ENCODE measurements around the gene RIC8B. TPM values are rescaled to one million over a fixed set of nuclear protein-coding genes. Genes with fewer than 3 reads are reported as not detected.

The RIC8B gene
- total and polyA plus RNA-seq, 2 of the 8 experiments (the other 6 are each of a cell fraction or from before 2014, with no cell fraction given), result 8.2 to 25.3 TPM

DNA sequence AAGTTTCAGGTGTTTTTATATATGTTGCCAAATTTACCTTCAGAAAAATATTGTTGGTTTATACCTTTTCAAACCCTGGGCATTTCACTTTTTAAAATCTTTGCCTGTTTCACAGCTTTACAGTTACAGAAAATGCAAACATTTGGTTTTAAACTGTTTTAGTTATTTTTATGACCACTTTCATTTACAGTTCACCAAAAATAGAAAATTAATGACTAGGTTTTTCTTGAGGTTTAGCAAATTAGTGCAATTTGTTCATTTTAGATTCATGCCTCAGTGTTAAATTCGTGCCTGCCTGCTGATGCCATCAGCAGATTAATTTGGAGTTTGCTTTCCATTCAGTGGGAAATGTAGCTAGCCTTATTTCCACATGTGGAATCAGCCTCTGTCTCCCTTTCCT is 45.5 kb downstream of the RIC8B start:
- DNase-seq (ENCODE audit: low read depth in 1 of 2, low spot score in 2 of 2) (no peak), FAIRE-seq (no peak)
- no peak overlapping the region for H2BK120ac ChIP-seq (replicated peaks; ENCODE audit: low read depth, low read length)
- H3K56ac ChIP-seq (replicated peaks; ENCODE audit: insufficient read length, low read depth, low read length), result no peak overlapping the region
- no peaks in the 10 kb centered on the region; a peak in 2 of 4 replicates for H3K79me2 ChIP-seq (ENCODE audit: control insufficient read depth in 1 of 2, insufficient read depth in 2 of 2, low read length in 2 of 2)
- H4K20me1 ChIP-seq (replicated peaks in 1 of 2; ENCODE audit: control insufficient read depth in 1 of 2, insufficient read depth in 2 of 2, low read length in 2 of 2), result no peaks in the 10 kb centered on the region
- H3K9ac ChIP-seq (replicated peaks in 1 of 4; ENCODE audit: extremely low read depth in 1 of 4, low read depth in 3 of 4, low read length in 3 of 4), result no peak overlapping the region
- ChIA-PET POLR2A (ENCODE audit: partially characterized antibody) (interaction anchor here (1.8 kb wide), 1 partner anchor 10 kb away, joined by 6 read pairs; no protein-coding TSS in a partner anchor), CTCF (ENCODE audit: partially characterized antibody) (no interaction called here)
- H4K5ac ChIP-seq (ENCODE audit: insufficient read length, low read depth, low read length), result no peak overlapping the region
- no peaks in the 10 kb centered on the region for H3K9me3 ChIP-seq (ENCODE audit: insufficient read depth in 2 of 2, low read depth in 1 of 2, low read length in 1 of 2)
- H3K4me3 ChIP-seq (ENCODE audit: extremely low read depth in 1 of 4, insufficient read depth in 2 of 4, low read depth in 3 of 4, low read length in 4 of 4), result no peak overlapping the region
- H2AFZ ChIP-seq (ENCODE audit: low read length), result no peak overlapping the region
- no peak overlapping the region for H2BK12ac ChIP-seq (ENCODE audit: low read depth, low read length)
- no peaks in the 10 kb centered on the region for H3K23me2 ChIP-seq (ENCODE audit: low read depth, low read length)
- WGBS, 2 experiments (ENCODE audit: extremely low coverage in 1 of 2, insufficient coverage in 1 of 2, insufficient read length in 1 of 2, insufficient replicate concordance in 2 of 2, low coverage in 1 of 2, low lambda C conversion rate in 2 of 2, missing lambda C conversion rate in 1 of 2), result 84% methylated on average over 1 of the region's 1 CpG; no CpG with 5 or more reads in 1 of the 2 experiments
- H3K27me3 ChIP-seq (replicated peaks in 1 of 4; ENCODE audit: control insufficient read depth in 3 of 4, extremely low read depth in 1 of 4, insufficient read depth in 3 of 4, low read length in 3 of 4), result no peaks in the 10 kb centered on the region
- no peak overlapping the region for H3K4ac ChIP-seq (replicated peaks; ENCODE audit: insufficient read length, low read depth, low read length)
- H3K23ac ChIP-seq (ENCODE audit: insufficient read length), result no peak overlapping the region
- peaks cover 0 to 23% (median 1%) of the 10 kb centered on the region in 4 experiments; a peak in 4 of 8 replicates for H3K36me3 ChIP-seq (ENCODE audit: control insufficient read depth in 2 of 4, insufficient read depth in 4 of 4, low read length in 3 of 4)
- no peak overlapping the region for H2BK15ac ChIP-seq (ENCODE audit: low read length)
- no peak overlapping the region for H2BK20ac ChIP-seq (ENCODE audit: low read length)
- no peak overlapping the region for H2AK5ac ChIP-seq (ENCODE audit: low read depth, low read length)
- peaks cover 0 to 3% (median 2%) of the 10 kb centered on the region in 4 experiments; a peak in 3 of 7 replicates for H3K4me1 ChIP-seq (replicated peaks in 1 of 4; ENCODE audit: control insufficient read depth in 3 of 4, insufficient read depth in 4 of 4, low read length in 3 of 4)
- no peak overlapping the region for H3K18ac ChIP-seq (ENCODE audit: extremely low read depth, low read length)
- H3K14ac ChIP-seq (ENCODE audit: insufficient read length), result no peak overlapping the region
- no peak overlapping the region for H3K27ac ChIP-seq (ENCODE audit: low read depth, low read length)
- H4K8ac ChIP-seq (ENCODE audit: extremely low read depth, insufficient read depth, low read length), result no peak overlapping the region
- no peak overlapping the region for H2BK5ac ChIP-seq (ENCODE audit: low read depth, low read length)
- peaks cover 1% of the 10 kb centered on the region; the same call in 1 of the 2 replicates for H3K79me1 ChIP-seq (ENCODE audit: low read depth, low read length)
- no peak overlapping the region for H4K91ac ChIP-seq (replicated peaks; ENCODE audit: insufficient read length, low read length)
- no peak overlapping the region for H3K4me2 ChIP-seq (ENCODE audit: insufficient read depth in 1 of 2, low read depth in 2 of 2, low read length in 2 of 2)
- TF ChIP-seq RAD21 (IDR thresholded peaks at IDR 0.05 in 1 of 2, conservative IDR thresholded peaks at IDR 0.05 in 1 of 2; ENCODE audit: low read depth in 2 of 2, low read length in 2 of 2) (no peak), CBX8 (IDR thresholded peaks at IDR 0.05; ENCODE audit: borderline replicate concordance, low read depth, low read length) (no peak), BACH1 (IDR thresholded peaks at IDR 0.05; ENCODE audit: low read length) (no peak), KDM5A (IDR thresholded peaks at IDR 0.05; ENCODE audit: low read length) (no peak), SRF (IDR thresholded peaks at IDR 0.05; ENCODE audit: low read depth, low read length) (no peak), HDAC2 (IDR thresholded peaks at IDR 0.05; ENCODE audit: borderline replicate concordance in 1 of 2, low read depth in 2 of 2, low read length in 2 of 2) (no peak), TCF12 (IDR thresholded peaks at IDR 0.05; ENCODE audit: low read depth, low read length) (no peak), SP1 (IDR thresholded peaks at IDR 0.05; ENCODE audit: low read depth, low read length) (no peak), POLR2AphosphoS5 (IDR thresholded peaks at IDR 0.05; ENCODE audit: low read depth, low read length) (no peak), POLR2A (IDR thresholded peaks at IDR 0.05; ENCODE audit: control extremely low read depth in 1 of 2, low read depth in 2 of 2, low read length in 2 of 2) (no peak), KDM4A (IDR thresholded peaks at IDR 0.05; ENCODE audit: low read depth, low read length, severe bottlenecking) (no peak), GTF2F1 (IDR thresholded peaks at IDR 0.05; ENCODE audit: borderline replicate concordance, low read depth, low read length) (no peak), POU5F1 (IDR thresholded peaks at IDR 0.05; ENCODE audit: low read depth, low read length) (no peak), EGR1 (IDR thresholded peaks at IDR 0.05; ENCODE audit: borderline replicate concordance, low read depth, low read length) (no peak)
- TF ChIP-seq, protein P1, sequence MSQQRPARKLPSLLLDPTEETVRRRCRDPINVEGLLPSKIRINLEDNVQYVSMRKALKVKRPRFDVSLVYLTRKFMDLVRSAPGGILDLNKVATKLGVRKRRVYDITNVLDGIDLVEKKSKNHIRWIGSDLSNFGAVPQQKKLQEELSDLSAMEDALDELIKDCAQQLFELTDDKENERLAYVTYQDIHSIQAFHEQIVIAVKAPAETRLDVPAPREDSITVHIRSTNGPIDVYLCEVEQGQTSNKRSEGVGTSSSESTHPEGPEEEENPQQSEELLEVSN (IDR thresholded peaks at IDR 0.05), result no peak
